GM12892 (cell line): ENCODE results near the gene TRAF3IP3.

Experiments
- POLR2A ChIP-seq: IDR thresholded peaks from 2 replicates; pipeline ENCODE4 v1.6.1; 2011; ENCODE audit warnings: low read depth, low read length, control low read depth
- POLR2AphosphoS5 ChIP-seq: IDR thresholded peaks from 2 replicates; pipeline ENCODE4 v1.6.1; 2011; ENCODE audit warnings: low read depth, low read length, control low read depth
- TAF1 ChIP-seq: IDR thresholded peaks from 2 replicates; pipeline ENCODE4 v1.6.1; 2011; ENCODE audit warnings: low read depth, mild to moderate bottlenecking, control low read depth, low read length, borderline replicate concordance

DNA sequence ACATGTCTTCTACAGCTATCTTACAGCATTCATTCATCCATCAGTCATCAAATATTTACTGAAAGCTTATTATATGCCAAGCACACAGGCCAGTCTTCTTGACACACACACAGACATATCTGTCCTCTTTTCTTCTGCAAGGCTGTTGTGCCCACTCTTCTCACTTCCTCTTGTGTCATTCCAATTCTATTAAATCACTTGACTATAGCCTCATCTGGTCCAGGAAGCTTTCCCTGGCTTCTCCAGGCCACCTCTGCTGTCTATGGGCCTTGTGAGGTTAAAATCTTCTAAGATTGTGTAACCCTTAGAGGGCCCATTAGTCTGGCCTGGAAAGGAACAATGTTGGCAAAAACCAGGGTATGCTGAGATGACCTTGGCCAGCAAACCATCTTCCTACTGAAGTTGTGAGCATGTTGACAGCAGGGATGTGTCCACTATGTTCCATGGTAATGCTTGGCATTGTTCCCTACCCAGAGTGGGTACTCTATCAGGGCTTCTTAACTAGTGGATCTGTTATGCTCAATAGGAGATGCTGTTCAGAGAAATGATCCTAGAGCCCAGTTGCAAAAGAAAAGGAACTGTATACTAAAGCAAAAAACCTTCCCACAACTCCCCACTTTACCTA is 5.3 kb downstream of the TRAF3IP3 start:
- TF ChIP-seq POLR2A (no peak), TAF1 (no peak), POLR2AphosphoS5 (no peak)
